ENCODE data around the gene CETP.

DNA sequence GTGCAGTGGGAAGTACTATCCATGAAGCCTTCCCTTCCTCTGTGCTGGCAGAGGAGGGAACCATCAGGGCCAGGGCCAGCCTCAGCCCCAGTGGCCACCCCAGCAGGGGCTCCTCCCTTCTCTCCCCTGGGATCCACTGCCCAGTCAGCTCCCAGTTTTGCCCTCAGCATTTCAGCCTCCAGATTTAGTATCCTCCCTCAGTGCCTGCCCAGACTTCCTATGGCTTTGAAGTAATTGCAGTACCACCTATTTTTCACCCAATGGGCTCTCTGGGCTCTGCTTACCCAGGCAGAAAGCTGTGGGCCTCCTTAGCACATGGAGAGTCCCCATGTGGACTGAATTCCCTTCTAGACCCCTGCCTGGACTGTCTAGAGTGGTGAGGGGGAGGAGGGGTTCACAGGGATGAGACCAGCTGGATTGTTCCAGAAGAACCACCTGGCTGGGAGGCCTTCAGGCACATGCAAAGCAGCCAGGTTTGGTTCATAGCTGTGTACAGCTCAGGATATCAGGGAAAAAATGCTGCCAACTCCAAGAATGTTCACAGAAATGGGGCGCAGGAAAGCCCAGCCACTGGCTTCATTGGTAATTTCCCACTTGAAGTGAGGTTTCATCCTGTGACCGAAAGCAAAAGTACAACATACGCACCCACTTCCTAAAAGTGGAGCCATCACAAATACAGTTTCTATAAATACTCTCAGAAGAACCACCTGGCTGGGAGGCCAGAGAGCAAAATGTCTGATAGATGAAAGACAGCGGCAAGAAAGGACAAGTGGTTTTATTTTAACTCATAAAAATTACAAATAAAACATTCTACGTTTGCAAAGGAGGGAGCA, 45.0 kb upstream of the CETP start:
- TF ChIP-seq, protein P1, sequence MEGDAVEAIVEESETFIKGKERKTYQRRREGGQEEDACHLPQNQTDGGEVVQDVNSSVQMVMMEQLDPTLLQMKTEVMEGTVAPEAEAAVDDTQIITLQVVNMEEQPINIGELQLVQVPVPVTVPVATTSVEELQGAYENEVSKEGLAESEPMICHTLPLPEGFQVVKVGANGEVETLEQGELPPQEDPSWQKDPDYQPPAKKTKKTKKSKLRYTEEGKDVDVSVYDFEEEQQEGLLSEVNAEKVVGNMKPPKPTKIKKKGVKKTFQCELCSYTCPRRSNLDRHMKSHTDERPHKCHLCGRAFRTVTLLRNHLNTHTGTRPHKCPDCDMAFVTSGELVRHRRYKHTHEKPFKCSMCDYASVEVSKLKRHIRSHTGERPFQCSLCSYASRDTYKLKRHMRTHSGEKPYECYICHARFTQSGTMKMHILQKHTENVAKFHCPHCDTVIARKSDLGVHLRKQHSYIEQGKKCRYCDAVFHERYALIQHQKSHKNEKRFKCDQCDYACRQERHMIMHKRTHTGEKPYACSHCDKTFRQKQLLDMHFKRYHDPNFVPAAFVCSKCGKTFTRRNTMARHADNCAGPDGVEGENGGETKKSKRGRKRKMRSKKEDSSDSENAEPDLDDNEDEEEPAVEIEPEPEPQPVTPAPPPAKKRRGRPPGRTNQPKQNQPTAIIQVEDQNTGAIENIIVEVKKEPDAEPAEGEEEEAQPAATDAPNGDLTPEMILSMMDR (IDR thresholded peaks at IDR 0.05) = no peak
- no peak for TF ChIP-seq POLR2A (IDR thresholded peaks at IDR 0.05)

Data from esophagus squamous epithelium (tissue), 4 donors.